Subcutaneous adipose tissue (tissue), 4 donors: Measurements from ENCODE around the gene IQGAP2. TPM values are rescaled to one million over a fixed set of nuclear protein-coding genes. Genes with fewer than 3 reads are reported as not detected.

ENCODE experiments used
- total RNA-seq, 4 donors: library from RNA; depleted of rRNA; stranded (reverse); fragments of >200 nt; gene quantifications; one replicate each; pipeline ENCODE4 v1.1.0, GENCODE V29; 2016
- TF ChIP-seq, protein P1 (sequence below): fragments of 450-650 bp; IDR thresholded peaks from one replicate; pipeline ENCODE4 v1.5.1; 2016; ENCODE audit warnings: low read depth, mild to moderate bottlenecking, control low read depth, antibody characterized with exemption, moderate library complexity

The IQGAP2 gene
- total RNA-seq, 4 donors from 2014 or later: 16.8 to 119 (median 57.0) TPM

DNA sequence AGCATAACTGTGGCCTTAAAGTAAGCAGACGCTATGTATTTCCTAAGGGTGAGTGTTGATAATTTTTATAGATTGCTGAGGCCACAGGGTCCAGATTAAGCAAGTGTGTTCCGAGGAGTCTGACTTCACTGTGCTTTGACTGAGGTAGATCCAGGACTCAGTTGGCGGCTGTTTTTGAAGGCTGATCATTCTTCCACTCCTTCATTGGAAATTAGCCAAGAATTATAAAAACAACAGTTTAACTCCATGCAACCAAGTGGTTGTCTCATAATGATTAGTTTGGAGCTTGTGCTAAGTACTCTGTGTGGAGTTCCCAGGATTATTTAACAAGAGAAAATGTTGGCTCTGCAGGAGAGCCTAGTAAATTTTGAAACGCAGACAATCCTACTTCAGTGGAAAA, 19.1 kb downstream of the IQGAP2 start:
- TF ChIP-seq, protein P1, sequence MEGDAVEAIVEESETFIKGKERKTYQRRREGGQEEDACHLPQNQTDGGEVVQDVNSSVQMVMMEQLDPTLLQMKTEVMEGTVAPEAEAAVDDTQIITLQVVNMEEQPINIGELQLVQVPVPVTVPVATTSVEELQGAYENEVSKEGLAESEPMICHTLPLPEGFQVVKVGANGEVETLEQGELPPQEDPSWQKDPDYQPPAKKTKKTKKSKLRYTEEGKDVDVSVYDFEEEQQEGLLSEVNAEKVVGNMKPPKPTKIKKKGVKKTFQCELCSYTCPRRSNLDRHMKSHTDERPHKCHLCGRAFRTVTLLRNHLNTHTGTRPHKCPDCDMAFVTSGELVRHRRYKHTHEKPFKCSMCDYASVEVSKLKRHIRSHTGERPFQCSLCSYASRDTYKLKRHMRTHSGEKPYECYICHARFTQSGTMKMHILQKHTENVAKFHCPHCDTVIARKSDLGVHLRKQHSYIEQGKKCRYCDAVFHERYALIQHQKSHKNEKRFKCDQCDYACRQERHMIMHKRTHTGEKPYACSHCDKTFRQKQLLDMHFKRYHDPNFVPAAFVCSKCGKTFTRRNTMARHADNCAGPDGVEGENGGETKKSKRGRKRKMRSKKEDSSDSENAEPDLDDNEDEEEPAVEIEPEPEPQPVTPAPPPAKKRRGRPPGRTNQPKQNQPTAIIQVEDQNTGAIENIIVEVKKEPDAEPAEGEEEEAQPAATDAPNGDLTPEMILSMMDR: no peak

DNA sequence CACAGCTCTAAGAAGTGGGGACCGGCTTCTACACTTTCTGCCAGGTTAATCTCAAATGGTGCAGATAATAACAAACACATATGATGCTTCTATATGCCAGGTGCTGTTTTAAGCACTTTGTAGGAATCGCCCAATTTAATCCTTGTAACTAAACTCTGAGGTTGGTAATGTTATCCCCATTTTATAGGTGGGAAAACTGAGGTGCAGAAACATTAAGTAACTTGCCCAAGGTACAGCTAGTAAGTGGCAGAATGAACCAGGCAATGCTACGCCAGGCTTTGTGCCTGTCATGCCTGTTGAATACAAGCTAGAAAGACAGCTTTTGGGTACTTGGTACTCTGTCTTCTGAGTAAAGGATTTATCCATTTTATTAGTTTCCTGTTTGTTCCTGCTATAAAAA, 19.7 kb downstream of the IQGAP2 start:
- TF ChIP-seq, protein P1: no peak

DNA sequence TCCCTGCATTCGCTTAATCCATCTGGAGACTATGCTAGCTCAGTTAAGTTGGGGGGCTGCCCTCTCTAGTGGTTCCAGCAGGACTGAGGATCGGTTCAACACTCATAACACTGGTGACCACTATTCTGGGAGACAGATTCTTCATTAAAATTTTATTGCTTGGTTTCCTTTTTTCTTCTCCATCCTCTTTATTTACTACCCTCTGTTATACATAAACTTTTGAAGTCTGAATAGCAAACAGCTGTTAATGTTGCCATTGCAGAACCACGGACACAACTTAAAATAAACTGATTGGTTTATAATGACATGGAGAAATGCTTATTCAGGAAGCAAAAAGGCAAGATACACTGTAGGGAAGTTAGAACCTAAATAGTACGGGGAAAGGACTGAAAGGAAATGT, 22.1 kb downstream of the IQGAP2 start:
- TF ChIP-seq, protein P1: no peak

DNA sequence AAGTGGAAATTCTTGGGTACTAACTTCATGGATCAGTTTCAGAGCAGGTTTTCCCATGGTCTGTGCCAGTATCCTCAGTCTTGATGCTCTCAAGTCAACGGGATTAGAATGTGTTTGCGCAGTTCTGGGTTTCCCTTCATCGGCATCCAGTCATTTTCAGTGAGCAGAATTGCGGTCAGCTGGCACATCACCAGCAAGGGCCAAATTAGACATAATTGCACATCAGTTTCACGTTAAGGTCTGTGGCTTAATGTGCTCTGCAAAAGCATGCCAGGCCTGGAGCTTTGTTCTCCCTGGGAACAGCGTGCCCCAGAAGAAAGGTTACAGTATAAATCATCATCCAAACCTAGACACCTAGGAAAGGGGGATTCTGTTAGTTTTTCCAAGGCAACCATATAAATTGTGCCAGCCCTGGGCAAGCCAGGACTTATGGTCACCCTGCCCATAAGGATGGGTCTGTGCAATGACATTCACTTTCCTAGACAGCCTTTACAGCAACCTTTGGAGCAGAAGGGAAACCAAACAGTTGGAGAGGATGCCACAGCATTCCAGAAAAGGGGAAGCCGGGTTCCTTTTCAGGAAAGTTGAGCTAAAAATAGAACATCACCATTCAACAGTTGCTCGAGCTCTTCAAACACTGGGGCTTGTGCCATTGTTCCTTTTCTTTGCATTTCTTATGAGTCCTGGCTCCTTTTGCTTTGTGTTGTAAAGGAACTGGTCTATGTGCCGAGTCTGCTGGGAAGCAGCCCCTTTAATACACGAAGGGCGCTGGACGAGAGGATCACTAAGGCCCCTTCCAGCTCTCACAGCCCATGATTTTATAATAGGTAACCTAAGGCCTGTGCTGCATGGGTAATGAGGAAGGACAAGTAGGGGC, 23.1 kb downstream of the IQGAP2 start:
- TF ChIP-seq, protein P1: no peak

DNA sequence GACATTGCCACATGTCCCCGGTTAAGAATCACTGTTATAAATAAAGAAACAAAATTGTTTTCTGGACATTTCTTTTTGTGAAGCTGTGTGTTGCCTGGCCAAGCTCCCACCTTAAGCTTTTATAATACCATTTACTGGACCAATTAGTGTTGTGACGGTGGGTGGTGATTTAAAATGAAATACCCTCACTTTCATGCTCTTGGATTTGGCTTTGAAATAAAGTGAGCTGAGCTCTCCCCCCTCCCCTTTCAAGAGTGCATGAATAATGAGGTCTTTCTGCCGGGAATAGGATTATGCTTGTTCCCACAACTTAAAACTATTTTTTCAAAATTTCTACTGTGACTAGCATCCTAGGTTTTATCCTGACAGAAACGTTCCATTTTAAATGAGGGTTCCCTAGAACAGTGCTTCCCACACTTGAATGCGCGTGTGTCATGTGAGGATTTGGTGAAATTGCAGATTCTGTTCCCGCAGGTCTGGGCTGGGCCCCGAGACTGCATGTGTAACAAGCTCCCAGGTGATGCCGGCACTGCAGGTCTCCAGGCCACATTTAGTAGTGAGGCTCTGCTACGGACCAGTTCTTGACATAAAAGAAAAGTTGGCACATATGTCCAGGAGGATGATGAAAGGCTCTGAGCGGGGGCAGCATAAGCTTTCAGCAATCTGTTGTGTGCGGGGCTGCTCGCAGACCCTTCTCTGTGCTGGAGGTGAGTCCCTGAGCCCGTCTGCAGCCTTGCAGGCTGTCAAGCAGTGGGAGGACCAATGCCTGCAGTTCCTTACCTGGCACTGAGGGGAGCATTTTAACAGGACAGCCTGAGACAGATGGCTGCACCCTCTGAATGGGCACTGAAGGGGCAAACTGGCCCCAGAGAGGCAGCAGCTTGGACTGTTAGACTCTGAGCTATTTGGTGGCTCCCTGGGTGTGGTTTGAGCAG, 24.4 kb downstream of the IQGAP2 start:
- TF ChIP-seq, protein P1: no peak

DNA sequence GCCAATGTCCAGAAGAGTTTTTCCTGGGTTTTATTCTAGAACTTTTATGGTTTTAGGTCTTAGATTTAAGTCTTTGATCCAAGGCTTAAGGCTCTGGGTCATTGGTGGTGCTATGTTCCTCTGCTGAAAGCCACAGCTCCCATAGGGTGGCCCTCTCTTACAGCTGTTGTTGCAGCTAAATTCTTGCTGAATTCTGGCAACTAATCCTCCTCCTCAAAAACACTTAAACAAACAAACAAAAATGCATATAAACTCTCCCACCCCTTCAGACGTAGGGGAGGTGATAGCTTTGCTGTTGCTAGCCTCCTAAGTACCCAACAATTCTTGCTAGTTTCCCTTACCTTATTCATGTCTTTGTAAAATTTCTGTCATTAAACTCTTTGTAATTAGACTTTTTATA, 30.2 kb downstream of the IQGAP2 start:
- TF ChIP-seq, protein P1: no peak

DNA sequence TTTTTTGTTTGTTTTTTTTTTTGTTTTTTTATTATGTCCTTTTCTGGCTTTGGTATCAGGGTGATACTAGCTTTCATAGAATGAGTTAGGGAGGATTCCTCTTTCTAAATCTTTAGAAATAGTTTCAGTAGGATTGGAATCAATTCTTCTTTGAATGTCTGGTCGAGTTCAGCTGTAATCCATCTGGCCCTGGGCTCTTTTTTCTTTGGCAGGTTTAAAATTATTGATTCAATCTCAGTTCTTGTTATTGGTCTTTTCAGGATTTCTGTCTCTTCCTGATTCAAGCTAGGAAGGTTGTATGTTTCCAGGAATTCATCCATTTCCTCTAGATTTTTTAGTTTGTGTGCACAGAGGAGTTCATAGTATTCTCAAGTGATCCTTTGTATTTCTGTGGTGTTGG, 34.9 kb downstream of the IQGAP2 start:
- TF ChIP-seq, protein P1: no peak
